ENCODE results near the gene DNAJB8.

GRCh38 chr3:128472449-128473179, 5.9 kb upstream of the DNAJB8 start:
- no peak for TF ChIP-seq CTCF (IDR thresholded peaks at IDR 0.05; ENCODE audit: insufficient read depth, low read depth, low read length)
- peak; percentile 40 for TF ChIP-seq EZH2 (IDR thresholded peaks at IDR 0.05; ENCODE audit: insufficient read depth, low read length)
